ENCODE measurements around the gene OPA3. TPM values are rescaled to one million over a fixed set of nuclear protein-coding genes. Genes with fewer than 3 reads are reported as not detected.

OPA3 gene
- total RNA-seq, 1 experiment from 2014 or later: 11.1 TPM

DNA sequence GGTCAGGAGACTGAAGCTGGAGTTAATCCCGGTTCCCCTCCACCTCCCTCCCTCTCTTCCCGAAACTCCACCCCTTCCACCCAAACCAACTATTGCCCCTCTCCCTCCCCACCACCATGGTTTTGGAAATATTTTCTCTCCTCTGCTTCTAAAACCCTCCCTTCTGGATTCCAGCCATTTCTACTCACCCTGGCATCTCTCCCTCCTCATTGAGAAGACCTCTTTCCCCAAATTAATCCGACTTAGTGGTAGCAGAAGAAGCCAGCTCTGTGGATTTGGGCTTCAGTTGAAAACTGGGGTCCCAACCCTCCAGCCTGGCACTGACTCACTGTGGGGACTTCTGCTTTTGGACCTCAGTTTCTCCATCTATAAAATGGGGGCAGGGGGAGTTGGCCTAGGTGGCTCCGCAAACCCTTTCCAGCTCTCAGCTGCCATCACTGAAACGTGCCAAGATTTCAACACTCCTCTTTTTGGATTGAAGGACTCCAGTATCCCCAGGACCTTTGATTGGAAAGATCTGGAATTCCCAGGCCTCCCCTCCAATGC lies 15.8 kb upstream of the OPA3 start:
- H3K4me3 ChIP-seq (replicated peaks in 1 of 2; ENCODE audit: low read depth in 1 of 2, low read length in 2 of 2): no peak overlapping the region
- RAD21 ChIA-PET (ENCODE audit: low non-redundant PET in 1 of 2, low total read pairs in 2 of 2, uncharacterized antibody in 2 of 2, unreplicated experiment in 2 of 2): no interaction called here
- no peak for DNase-seq (ENCODE audit: low read depth, low spot score)
- no peak overlapping the region for H3K4me2 ChIP-seq (ENCODE audit: low read length)
- BruUV-seq (replicated peaks): no TSS peak
- H3K9me3 ChIP-seq (ENCODE audit: control insufficient read depth in 1 of 2, insufficient read depth in 1 of 2, low read depth in 1 of 2, low read length in 2 of 2): no peaks in the 10 kb centered on the region
- intact Hi-C loops (cut with micrococcal nuclease): no loop called here
- no peak overlapping the region for H3K9ac ChIP-seq (ENCODE audit: low read length)
- ATAC-seq: no peak
- no peaks in the 10 kb centered on the region for H4K20me1 ChIP-seq (ENCODE audit: insufficient read depth)
- H3K27ac ChIP-seq (ENCODE audit: low read depth, low read length): no peak overlapping the region
- peaks cover 18% of the 10 kb centered on the region; the same call in 1 of the 2 replicates for H3K27me3 ChIP-seq (ENCODE audit: insufficient read depth, low read length)
- H3K4me1 ChIP-seq (ENCODE audit: control insufficient read depth in 1 of 2, insufficient read depth in 2 of 2, low read length in 2 of 2): peaks cover 0 to 3% of the 10 kb centered on the region in 2 experiments; a peak in 1 of 4 replicates
- no peaks in the 10 kb centered on the region for H3K79me2 ChIP-seq (ENCODE audit: insufficient read depth, low read length)
- TF ChIP-seq SIN3A (IDR thresholded peaks at IDR 0.05; ENCODE audit: low read depth): no peak
- POLR2A ChIA-PET: no interaction called here
- H3K36me3 ChIP-seq (ENCODE audit: control insufficient read depth in 1 of 2, insufficient read depth in 2 of 2, low read length in 2 of 2): no peaks in the 10 kb centered on the region
- no peak overlapping the region for H2AFZ ChIP-seq (ENCODE audit: low read depth, low read length, poor library complexity, severe bottlenecking)
- CTCF ChIA-PET: interaction anchor here (0.7 kb wide), 1 partner anchor 9 kb away, joined by 3 read pairs; no protein-coding TSS in a partner anchor
- H3K9me2 ChIP-seq (ENCODE audit: insufficient read depth): no peaks in the 10 kb centered on the region

- no TSS peak for BruUV-seq (replicated peaks)
- TF ChIP-seq SRF (IDR thresholded peaks at IDR 0.05; ENCODE audit: low read depth) (no peak), SP1 (IDR thresholded peaks at IDR 0.05; ENCODE audit: low read depth) (no peak), ZNF274 (IDR thresholded peaks at IDR 0.05; ENCODE audit: low read depth, low read length) (no peak), REST (IDR thresholded peaks at IDR 0.05; ENCODE audit: low read depth) (no peak), ZBTB33 (IDR thresholded peaks at IDR 0.05; ENCODE audit: extremely low read depth, insufficient replicate concordance, low read length) (no peak), EZH2 (IDR thresholded peaks at IDR 0.05) (no peak), POLR2A (IDR thresholded peaks at IDR 0.05; ENCODE audit: borderline replicate concordance, extremely low read depth, insufficient read depth, insufficient read length) (no peak), EZH2phosphoT487 (IDR thresholded peaks at IDR 0.05; ENCODE audit: borderline replicate concordance) (no peak), CBX3 (IDR thresholded peaks at IDR 0.05; ENCODE audit: low read depth) (no peak), RAD21 (IDR thresholded peaks at IDR 0.05; ENCODE audit: low read depth) (no peak)
- TF ChIP-seq, protein P1, sequence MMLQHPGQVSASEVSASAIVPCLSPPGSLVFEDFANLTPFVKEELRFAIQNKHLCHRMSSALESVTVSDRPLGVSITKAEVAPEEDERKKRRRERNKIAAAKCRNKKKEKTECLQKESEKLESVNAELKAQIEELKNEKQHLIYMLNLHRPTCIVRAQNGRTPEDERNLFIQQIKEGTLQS (IDR thresholded peaks at IDR 0.05): no peak
- TF ChIP-seq, protein P2, sequence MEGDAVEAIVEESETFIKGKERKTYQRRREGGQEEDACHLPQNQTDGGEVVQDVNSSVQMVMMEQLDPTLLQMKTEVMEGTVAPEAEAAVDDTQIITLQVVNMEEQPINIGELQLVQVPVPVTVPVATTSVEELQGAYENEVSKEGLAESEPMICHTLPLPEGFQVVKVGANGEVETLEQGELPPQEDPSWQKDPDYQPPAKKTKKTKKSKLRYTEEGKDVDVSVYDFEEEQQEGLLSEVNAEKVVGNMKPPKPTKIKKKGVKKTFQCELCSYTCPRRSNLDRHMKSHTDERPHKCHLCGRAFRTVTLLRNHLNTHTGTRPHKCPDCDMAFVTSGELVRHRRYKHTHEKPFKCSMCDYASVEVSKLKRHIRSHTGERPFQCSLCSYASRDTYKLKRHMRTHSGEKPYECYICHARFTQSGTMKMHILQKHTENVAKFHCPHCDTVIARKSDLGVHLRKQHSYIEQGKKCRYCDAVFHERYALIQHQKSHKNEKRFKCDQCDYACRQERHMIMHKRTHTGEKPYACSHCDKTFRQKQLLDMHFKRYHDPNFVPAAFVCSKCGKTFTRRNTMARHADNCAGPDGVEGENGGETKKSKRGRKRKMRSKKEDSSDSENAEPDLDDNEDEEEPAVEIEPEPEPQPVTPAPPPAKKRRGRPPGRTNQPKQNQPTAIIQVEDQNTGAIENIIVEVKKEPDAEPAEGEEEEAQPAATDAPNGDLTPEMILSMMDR (IDR thresholded peaks at IDR 0.05 in 2 of 3, conservative IDR thresholded peaks at IDR 0.05 in 1 of 3; ENCODE audit: borderline replicate concordance in 1 of 3, insufficient read depth in 1 of 3, low read depth in 2 of 3, low read length in 2 of 3): no peak
Observed at GRCh38 chr19:45599286-45599685, 14.7 kb upstream of the OPA3 start.

More at GRCh38 chr19:45599286-45599685, 14.7 kb upstream of the OPA3 start:
- POLR2A ChIA-PET: no interaction called here
- RAD21 ChIA-PET (ENCODE audit: low non-redundant PET in 1 of 2, low total read pairs in 2 of 2, uncharacterized antibody in 2 of 2, unreplicated experiment in 2 of 2): no interaction called here
- Histone ChIP-seq H2AFZ (ENCODE audit: low read depth, low read length, poor library complexity, severe bottlenecking) (no peak overlapping the region), H3K27ac (ENCODE audit: low read depth, low read length) (no peak overlapping the region), H4K20me1 (ENCODE audit: insufficient read depth) (no peaks in the 10 kb centered on the region), H3K9me2 (ENCODE audit: insufficient read depth) (no peaks in the 10 kb centered on the region), H3K4me2 (ENCODE audit: low read length) (no peak overlapping the region), H3K27me3 (ENCODE audit: insufficient read depth, low read length) (peaks cover 18% of the 10 kb centered on the region; the same call in 1 of the 2 replicates), H3K4me3 (replicated peaks in 1 of 2; ENCODE audit: low read depth in 1 of 2, low read length in 2 of 2) (no peak overlapping the region), H3K9me3 (ENCODE audit: control insufficient read depth in 1 of 2, insufficient read depth in 1 of 2, low read depth in 1 of 2, low read length in 2 of 2) (no peaks in the 10 kb centered on the region), H3K9ac (ENCODE audit: low read length) (no peak overlapping the region), H3K79me2 (ENCODE audit: insufficient read depth, low read length) (no peaks in the 10 kb centered on the region), H3K4me1 (ENCODE audit: control insufficient read depth in 1 of 2, insufficient read depth in 2 of 2, low read length in 2 of 2) (peaks cover 0 to 3% of the 10 kb centered on the region in 2 experiments; a peak in 1 of 4 replicates), H3K36me3 (ENCODE audit: control insufficient read depth in 1 of 2, insufficient read depth in 2 of 2, low read length in 2 of 2) (no peaks in the 10 kb centered on the region)
- CTCF ChIA-PET: no interaction called here
- intact Hi-C loops (cut with micrococcal nuclease): no loop called here
- no peak for DNase-seq (ENCODE audit: low read depth, low spot score)
- no peak for ATAC-seq
